Glomerular endothelial cell (primary cell): ENCODE measurements around the gene GRIK3. TPM values are rescaled to one million over a fixed set of nuclear protein-coding genes. Genes with fewer than 3 reads are reported as not detected.

Experiments
- DNase-seq: peaks from one replicate; pipeline ENCODE4 v3.0.0-alpha.2; 2011; ENCODE audit warnings: low read depth, low spot score; ENCODE audit errors: extremely low read depth
- total RNA-seq: library from RNA; depleted of rRNA; stranded (reverse); fragments of >200 nt; gene quantifications from 2 replicates; pipeline ENCODE4 v1.2.3, GENCODE V29; 2015

The GRIK3 gene
- total RNA-seq, 1 donor from 2014 or later = not detected

DNA sequence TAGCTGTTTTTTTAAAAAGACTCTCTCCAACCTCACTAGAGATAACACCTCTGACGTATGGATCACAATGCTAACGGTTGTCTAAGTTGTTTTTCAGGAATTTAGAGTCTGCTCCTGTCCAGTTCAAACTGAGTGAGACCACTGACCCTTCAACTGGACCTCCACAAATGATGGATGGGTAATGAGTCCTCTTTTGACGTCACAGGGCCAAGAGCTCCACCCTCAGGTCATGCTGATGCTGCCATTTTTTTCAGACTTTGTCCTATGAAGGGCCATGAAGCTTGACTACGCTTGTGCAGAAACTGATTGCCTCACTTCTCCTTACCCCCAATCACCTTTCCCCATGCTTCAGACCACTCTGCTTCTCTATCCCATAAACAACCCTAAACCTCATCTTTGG, 16.6 kb downstream of the GRIK3 start:
- DNase-seq = no peak

DNA sequence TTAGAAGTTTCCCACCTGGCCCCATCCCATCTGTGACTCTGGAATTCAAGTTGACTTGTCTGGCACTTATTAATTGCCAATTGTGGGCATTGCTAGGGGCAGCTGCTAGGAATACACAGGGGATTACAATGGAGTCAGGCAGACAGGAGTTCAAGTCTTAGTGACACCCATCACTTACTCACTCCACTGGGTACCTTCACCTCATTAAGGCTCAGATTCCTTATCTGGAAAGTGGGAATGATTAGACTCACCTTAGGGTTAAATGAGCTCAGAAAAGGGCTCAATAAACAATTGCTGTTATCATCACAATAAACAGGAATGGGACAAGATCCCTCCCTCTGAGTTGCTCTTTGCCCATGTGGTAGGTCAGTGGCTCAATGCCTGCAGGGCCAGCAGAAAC, 18.2 kb downstream of the GRIK3 start:
- DNase-seq = no peak

GRCh38 chr1:37015713-37016112, 18.6 kb downstream of the GRIK3 start:
- no peak for DNase-seq

GRCh38 chr1:37012226-37012625, 22.1 kb downstream of the GRIK3 start:
- no peak for DNase-seq

GRCh38 chr1:37010011-37010410, 24.3 kb downstream of the GRIK3 start:
- no peak for DNase-seq

DNA sequence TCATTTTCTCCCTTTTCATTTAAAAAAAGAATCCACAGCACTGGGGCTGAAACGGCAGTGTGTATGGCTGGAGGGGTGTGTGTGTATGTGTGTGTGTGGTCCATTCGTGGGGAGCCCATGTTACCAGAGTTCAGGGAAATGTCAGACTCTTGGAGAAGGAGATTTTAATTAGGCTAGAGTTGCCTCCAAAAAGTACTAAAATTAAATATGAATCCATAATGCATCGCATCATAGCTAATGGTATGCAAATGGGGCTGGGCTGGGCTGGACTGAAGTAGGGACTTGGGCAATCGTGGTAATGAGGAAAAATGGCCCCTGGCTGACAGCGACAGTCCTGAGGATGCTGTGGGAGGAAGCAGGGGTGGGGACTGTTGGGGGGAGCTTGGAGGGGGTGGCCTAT, 24.8 kb downstream of the GRIK3 start:
- DNase-seq = no peak

DNA sequence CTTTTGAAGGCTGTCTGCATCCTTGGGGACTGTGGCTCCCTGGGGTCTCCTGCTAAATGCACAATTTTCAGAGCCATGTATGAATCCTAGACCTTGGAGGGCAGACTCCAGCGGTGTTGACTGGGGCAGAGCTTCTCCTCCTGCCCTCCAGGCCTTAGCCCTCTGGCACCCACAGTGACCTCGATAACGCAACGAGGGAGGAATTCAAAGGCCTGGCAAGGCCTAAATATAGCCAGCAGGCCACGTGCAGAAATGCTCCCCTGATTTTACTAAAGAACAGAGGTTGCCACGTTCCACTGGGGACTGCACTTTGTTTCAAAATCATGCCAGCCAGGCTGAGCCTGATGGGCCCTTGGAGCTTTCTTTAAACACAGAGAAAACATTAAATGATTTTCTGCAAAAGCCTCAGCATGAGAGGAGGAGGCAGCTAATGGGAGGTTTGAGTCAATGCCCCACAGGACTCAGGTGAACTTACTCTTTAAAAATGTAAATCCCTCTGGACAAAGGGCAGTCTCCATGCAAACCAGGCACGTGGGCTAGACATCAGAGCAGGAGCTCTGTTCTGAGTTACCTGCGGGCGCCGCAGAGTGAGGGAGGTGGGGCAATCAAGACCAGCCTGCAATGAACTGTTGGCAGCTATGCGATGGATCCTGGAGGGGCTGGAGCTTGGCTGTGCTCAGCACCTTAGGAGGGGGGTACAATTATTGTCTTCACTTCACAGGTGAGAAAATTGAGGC, 28.0 kb downstream of the GRIK3 start:
- DNase-seq = no peak

GRCh38 chr1:37002898-37003297, 31.4 kb downstream of the GRIK3 start:
- DNase-seq = no peak

DNA sequence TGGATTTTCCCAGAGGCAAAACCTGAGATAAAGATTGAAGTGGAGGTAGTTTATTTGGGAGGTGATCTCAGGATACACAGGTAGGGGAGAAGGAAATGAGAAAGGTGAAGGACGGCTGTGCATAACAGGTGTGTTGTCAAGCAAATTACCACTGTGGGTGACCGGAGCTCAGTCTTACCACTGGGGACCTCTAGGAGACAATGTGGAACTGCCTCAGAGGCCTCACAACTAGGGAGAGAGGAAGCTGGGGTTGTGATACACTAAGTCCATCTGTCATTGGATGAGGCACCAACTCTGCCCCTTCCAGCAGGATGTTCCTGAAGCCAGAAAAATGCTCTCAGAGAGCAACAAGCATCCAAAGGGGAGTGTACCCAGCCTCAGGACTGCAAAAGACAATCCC, 32.6 kb downstream of the GRIK3 start:
- no peak for DNase-seq

DNA sequence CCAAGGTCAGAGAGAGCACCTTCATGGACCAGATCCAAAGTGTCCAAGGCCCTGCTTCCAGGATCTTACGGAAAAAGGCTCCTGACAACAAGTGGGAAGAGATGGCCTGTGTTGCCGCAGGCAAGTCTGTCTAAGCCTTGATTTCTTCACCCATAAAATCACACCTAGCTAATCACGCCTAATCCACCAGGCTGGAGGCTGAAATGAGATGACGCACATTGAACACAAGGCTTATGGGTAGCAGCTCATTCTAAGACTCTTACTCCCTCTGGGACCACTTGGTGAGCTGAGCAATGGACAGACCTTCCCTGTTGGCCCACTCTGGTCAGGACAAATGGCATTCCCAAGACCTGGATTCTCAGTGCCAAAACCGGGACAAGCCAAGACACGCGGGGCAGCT, 38.2 kb downstream of the GRIK3 start:
- DNase-seq = no peak

DNA sequence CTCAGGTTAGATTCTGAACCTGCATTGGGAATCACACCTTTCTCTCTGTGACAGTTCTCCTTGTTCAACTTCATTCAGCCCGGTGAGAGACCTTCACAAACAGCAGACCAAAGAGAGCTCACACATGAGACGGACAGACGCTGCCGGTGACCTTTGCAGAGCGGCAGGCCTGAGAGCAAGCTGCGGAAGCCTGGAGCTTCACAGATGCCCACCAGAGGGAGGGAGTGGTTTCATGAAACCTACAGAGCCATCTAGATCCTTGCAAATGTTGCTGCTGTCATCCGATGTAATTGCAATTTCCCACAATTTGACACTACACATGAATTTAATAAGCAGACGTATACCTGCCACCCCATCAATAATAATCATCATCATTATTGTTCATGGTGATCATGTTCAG, 39.4 kb downstream of the GRIK3 start:
- DNase-seq = no peak

DNA sequence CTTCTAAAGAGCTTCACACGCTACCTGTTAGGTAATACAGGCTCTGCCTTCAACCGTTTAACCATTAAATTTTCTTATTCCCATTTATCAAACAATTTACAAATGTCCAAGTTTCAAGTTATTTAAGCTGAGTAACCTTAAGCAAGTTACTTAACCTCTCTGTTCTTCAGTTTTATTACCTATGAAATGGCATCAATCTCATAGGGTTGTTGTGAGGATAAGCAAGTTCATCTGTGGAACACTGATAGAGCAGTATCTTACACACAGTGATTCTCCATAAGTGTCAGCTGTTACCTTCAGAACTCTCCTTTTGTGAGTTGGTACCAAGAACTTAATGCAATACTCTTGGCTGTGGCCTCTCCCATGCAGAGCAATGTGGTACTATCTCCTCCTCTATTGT, 40.0 kb downstream of the GRIK3 start:
- DNase-seq = no peak

GRCh38 chr1:36992139-36992943, 42.0 kb downstream of the GRIK3 start:
- no peak for DNase-seq

- no peak for DNase-seq
These were observed 42.8 kb downstream of the GRIK3 start for GRCh38 chr1:36991551-36991950.

DNA sequence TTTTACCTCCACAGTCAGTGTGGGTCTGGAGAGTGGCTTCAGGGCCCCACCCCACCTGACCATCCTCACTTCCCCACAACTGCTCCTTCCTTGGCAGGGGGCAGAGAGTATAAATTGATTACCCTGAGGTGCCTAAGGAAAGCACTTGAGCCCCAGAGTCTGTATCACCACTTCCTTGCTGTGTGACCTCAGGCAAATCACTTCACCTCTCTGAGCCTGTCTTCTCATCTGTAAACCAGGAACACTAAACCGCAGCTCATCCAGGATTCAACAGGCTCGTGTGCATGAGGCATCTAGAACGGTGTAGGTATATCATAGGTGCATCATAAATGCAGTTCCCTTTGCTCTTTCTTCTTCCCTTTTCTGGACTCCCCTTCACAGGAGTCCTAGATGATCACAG, 43.4 kb downstream of the GRIK3 start:
- DNase-seq = no peak

- DNase-seq = no peak
These were observed 45.1 kb downstream of the GRIK3 start for GRCh38 chr1:36989241-36989640.

DNA sequence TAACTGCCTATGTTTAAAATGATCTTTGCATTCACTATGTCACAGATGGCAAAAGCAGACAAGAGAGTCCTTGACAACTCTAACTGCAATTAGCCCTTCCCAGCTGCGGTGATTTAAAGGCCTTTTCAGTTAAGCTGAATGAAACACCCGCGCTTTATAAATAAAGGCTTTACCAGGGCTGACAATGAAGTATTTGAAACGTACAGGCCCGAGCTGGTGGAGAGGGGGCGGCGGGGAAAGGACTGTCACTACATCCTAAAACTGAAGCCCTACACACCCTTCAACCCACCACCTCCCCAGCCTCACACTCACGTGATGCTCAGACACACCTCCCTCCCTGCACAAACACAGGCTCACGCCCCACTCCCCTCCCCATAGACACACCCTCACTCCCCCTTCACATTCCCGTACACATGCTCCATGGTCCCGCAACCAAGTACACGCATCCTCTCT, 45.5 kb downstream of the GRIK3 start:
- DNase-seq = no peak

GRCh38 chr1:36988321-36988720, 46.0 kb downstream of the GRIK3 start:
- no peak for DNase-seq

DNA sequence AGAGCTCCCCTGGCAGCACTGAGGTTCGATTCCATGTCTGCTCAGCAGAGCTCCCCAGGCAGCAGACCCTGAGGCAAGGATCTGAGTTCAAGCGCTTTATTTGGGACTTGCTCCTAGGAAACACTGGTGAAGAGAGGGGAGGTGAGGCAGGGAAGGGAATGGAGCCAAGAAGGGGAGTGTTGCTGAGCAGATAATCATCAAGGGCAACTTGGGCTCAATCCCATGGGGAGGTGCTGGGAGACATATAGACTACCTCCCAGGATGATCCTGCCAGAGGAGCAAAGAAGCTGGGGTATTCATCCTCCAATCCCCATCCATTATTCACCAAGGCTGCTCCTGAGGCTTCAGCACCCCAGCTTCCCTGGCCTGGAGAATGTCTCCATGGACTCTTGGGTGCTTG, 47.0 kb downstream of the GRIK3 start:
- DNase-seq = no peak

DNA sequence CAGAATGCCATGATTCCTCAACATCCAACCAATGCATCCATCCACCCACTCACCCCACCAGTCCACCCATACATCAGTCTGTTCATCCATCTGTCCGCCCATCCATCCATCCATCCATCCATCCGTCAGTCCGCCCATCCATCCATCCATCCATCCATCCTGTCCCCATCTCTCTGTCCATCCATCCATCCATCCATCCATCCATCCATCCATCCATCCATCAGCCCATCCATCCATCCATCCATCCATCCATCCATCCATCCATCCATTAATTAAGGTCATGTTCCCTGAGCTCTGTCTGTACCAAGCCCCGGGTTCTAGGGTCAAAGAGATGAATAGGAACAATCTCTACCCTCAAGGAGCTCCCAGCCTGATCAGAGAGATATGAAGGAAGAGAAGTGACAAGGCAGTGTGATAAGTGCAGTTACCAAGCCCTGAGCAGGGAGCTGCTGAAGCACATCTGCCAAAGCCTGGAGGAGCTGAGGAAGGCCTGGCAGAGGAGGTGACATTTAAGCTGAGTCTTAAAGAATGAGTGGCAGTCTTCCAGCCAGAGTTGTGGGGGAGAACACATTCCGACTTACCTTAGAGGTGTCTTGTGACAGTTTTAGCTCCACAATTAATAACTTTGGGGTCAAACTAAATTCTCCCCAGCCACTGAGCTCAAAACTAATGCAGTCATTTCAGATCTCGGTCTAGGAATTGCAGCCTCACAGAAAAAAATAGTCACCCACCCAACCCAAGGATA, 47.9 kb downstream of the GRIK3 start:
- DNase-seq = no peak

DNA sequence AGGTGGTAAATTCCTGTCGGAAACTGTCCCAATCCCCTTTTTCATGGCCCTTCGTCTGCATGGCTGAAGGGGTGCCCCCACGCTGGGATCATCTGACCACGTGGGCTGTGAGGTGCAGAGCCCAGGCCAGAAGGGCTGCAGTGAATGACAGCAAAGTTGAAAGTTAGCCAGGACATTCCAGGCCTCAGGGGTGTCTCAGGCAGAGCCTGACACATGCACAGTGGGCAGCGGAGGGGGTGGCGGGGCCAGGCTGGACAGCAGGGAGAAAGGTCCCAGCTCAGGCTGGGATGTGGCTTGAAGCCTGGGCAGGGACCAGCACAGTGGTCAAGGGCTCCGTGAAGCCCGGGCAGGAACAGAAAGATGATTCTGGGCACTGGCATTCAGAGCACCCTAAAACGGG, 49.6 kb downstream of the GRIK3 start:
- no peak for DNase-seq

- no peak for DNase-seq
These were observed 50.3 kb downstream of the GRIK3 start for GRCh38 chr1:36984026-36984425.
